Lower leg skin (tissue), 4 donors: Measurements from ENCODE around the gene GPC4. TPM values are rescaled to one million over a fixed set of nuclear protein-coding genes. Genes with fewer than 3 reads are reported as not detected.

Source experiments
- DNase-seq, 2 donors: peaks; one replicate each; pipeline ENCODE4 v3.0.0-alpha.2; 2019; ENCODE audit warnings: low spot score in 2 of 2
- H3K4me3 ChIP-seq: fragments of 200-600 bp; sonication (generic); 2 replicates; pipeline ENCODE4 v1.5.1; 2017; ENCODE audit warnings: mild to moderate bottlenecking, low read depth; ENCODE audit not compliant: poor library complexity, severe bottlenecking
- CTCF ChIP-seq, 3 donors: fragments of 450-650 bp; IDR thresholded peaks; one replicate each; pipeline ENCODE4 v1.5.1; 2016; ENCODE audit warnings: antibody characterized with exemption in 3 of 3, mild to moderate bottlenecking in 3 of 3, moderate library complexity in 2 of 3
- POLR2A ChIP-seq, 2 donors: fragments of 450-650 bp; IDR thresholded peaks; one replicate each; pipeline ENCODE4 v1.6.1; 2016 to 2017; ENCODE audit warnings: antibody characterized with exemption in 2 of 2, mild to moderate bottlenecking in 1 of 2, moderate library complexity in 1 of 2
- WGBS, 2 donors: methylation state at CpG; one replicate each; pipeline ENCODE4 v1.1.5; 2018; 5-methylcytosine and 5-hydroxymethylcytosine counted together
- intact Hi-C: fragments of 100-400 bp; cut with DNase I; formaldehyde crosslinking; loops from one replicate; pipeline ENCODE4 v1.15.0; 2023; ENCODE audit warnings: low total_unique reads
- total RNA-seq, 4 donors: library from RNA; depleted of rRNA; stranded (reverse); fragments of >200 nt; gene quantifications; one replicate each; pipeline ENCODE4 v1.1.0, GENCODE V29; 2016

The GPC4 gene
- total RNA-seq, 4 donors from 2014 or later, result 2.7 to 7.2 (median 3.7) TPM

- 44 to 54% methylated on average over 3 to 4 of the region's 4 CpGs for WGBS, 2 donors
- TF ChIP-seq CTCF (IDR thresholded peaks at IDR 0.05), result no peak
- no peak for TF ChIP-seq POLR2A (IDR thresholded peaks at IDR 0.05)
- H3K4me3 ChIP-seq, result no peak overlapping the region
- intact Hi-C loops, result no loop called here
- no peak for DNase-seq
These were observed 22.1 kb upstream of the GPC4 start for GRCh38 chrX:133437356-133437755.

GRCh38 chrX:133435544-133436124 is 20.3 kb upstream of the GPC4 start:
- intact Hi-C loops, result no loop called here
- no peak overlapping the region for H3K4me3 ChIP-seq
- 70 to 88% methylated on average over 6 of the region's 6 CpGs for WGBS, 2 donors
- no peak for DNase-seq
- TF ChIP-seq CTCF (IDR thresholded peaks at IDR 0.05), result no peak
- no peak for TF ChIP-seq POLR2A (IDR thresholded peaks at IDR 0.05)

GRCh38 chrX:133434197-133434820 is 19.0 kb upstream of the GPC4 start:
- no peak for DNase-seq
- WGBS, 2 donors, result 64 to 66% methylated on average over 4 of the region's 4 CpGs
- intact Hi-C loops, result no loop called here
- no peak for TF ChIP-seq POLR2A (IDR thresholded peaks at IDR 0.05)
- TF ChIP-seq CTCF (IDR thresholded peaks at IDR 0.05), result no peak
- H3K4me3 ChIP-seq, result no peak overlapping the region

GRCh38 chrX:133419911-133420310 is 4.6 kb upstream of the GPC4 start:
- H3K4me3 ChIP-seq, result no peak overlapping the region
- no peak for DNase-seq
- intact Hi-C loops, result no loop called here
- TF ChIP-seq POLR2A (IDR thresholded peaks at IDR 0.05) (no peak), CTCF (IDR thresholded peaks at IDR 0.05) (no peak)
- WGBS, 2 donors, result 77 to 94% methylated on average over 2 of the region's 2 CpGs

GRCh38 chrX:133418588-133418987 is 3.3 kb upstream of the GPC4 start:
- DNase-seq, result no peak
- no peak for TF ChIP-seq POLR2A (IDR thresholded peaks at IDR 0.05)
- no peak for TF ChIP-seq CTCF (IDR thresholded peaks at IDR 0.05)
- 81 to 100% methylated on average over 1 to 2 of the region's 2 CpGs for WGBS, 2 donors
- intact Hi-C loops, result no loop called here
- no peak overlapping the region for H3K4me3 ChIP-seq

GRCh38 chrX:133417364-133417763 is 2.1 kb upstream of the GPC4 start:
- 50 to 53% methylated on average over 6 of the region's 6 CpGs for WGBS, 2 donors
- no peak for TF ChIP-seq POLR2A (IDR thresholded peaks at IDR 0.05)

More at GRCh38 chrX:133417364-133417763, 2.1 kb upstream of the GPC4 start:
- H3K4me3 ChIP-seq, result no peak overlapping the region
- DNase-seq, result no peak
- intact Hi-C loops, result no loop called here
